HL-60 (cell line): ENCODE data around the gene LRRTM2.

Experiments used
- DNase-seq, 2 experiments: peaks; one replicate each; pipeline ENCODE4 v3.0.0-alpha.2; 2010 to 2020; ENCODE audit warnings: low read depth in 1 of 2, low spot score in 1 of 2
- H3K27ac ChIP-seq: fragments of 250-450 bp; sonication (Bioruptor Pico); replicated peaks from 2 replicates; pipeline ENCODE4 v1.5.1; 2020; ENCODE audit warnings: mild to moderate bottlenecking, moderate library complexity
- H3K27me3 ChIP-seq: fragments of 250-450 bp; sonication (Bioruptor Pico); 2 replicates; pipeline ENCODE4 v1.5.1; 2021; ENCODE audit warnings: mild to moderate bottlenecking, moderate library complexity; ENCODE audit not compliant: insufficient read depth, poor library complexity, severe bottlenecking
- H3K4me3 ChIP-seq: replicated peaks from 2 replicates; pipeline ENCODE4 v1.5.1; 2011; ENCODE audit warnings: mild to moderate bottlenecking, control low read depth, low read length; ENCODE audit not compliant: insufficient read depth
- GABPA ChIP-seq: IDR thresholded peaks from 2 replicates; pipeline ENCODE4 v1.6.1; 2012; ENCODE audit warnings: low read depth
- POLR2AphosphoS5 ChIP-seq: IDR thresholded peaks from 2 replicates; pipeline ENCODE4 v1.6.1; 2012; ENCODE audit warnings: low read depth
- SPI1 ChIP-seq: IDR thresholded peaks from 2 replicates; pipeline ENCODE4 v1.6.1; 2012; ENCODE audit warnings: low read depth, mild to moderate bottlenecking, borderline replicate concordance
- TF ChIP-seq, protein P1 (sequence below): IDR thresholded peaks from one replicate; pipeline ENCODE4 v1.5.1; 2011; ENCODE audit warnings: low read length, control low read depth, inconsistent platforms; ENCODE audit not compliant: insufficient read depth
- TF ChIP-seq, protein P2 (sequence below): IDR thresholded peaks from 2 replicates; pipeline ENCODE4 v1.6.1; 2012; ENCODE audit warnings: low read depth; ENCODE audit not compliant: insufficient replicate concordance

The LRRTM2 gene

DNA sequence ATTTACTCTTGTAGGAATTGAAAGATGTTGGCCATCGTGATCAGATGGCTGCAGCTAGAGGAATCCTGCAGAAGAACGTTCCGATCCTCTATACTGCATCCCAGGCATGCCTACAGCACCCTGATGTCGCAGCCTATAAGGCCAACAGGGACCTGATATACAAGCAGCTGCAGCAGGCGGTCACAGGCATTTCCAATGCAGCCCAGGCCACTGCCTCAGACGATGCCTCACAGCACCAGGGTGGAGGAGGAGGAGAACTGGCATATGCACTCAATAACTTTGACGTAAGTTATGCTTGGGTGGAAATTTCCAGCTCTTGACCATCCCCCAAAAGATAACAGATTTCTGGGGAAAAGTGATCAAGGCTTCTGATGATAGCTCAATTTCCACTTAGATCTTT lies 50.6 kb downstream of the LRRTM2 start:
- no peaks in the 10 kb centered on the region for H3K27me3 ChIP-seq
- H3K27ac ChIP-seq = no peak overlapping the region
- no peak overlapping the region for H3K4me3 ChIP-seq
- TF ChIP-seq, protein P1, sequence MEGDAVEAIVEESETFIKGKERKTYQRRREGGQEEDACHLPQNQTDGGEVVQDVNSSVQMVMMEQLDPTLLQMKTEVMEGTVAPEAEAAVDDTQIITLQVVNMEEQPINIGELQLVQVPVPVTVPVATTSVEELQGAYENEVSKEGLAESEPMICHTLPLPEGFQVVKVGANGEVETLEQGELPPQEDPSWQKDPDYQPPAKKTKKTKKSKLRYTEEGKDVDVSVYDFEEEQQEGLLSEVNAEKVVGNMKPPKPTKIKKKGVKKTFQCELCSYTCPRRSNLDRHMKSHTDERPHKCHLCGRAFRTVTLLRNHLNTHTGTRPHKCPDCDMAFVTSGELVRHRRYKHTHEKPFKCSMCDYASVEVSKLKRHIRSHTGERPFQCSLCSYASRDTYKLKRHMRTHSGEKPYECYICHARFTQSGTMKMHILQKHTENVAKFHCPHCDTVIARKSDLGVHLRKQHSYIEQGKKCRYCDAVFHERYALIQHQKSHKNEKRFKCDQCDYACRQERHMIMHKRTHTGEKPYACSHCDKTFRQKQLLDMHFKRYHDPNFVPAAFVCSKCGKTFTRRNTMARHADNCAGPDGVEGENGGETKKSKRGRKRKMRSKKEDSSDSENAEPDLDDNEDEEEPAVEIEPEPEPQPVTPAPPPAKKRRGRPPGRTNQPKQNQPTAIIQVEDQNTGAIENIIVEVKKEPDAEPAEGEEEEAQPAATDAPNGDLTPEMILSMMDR = no peak
- TF ChIP-seq GABPA = no peak
- no peak for TF ChIP-seq POLR2AphosphoS5
- TF ChIP-seq SPI1 = no peak
- TF ChIP-seq, protein P2, sequence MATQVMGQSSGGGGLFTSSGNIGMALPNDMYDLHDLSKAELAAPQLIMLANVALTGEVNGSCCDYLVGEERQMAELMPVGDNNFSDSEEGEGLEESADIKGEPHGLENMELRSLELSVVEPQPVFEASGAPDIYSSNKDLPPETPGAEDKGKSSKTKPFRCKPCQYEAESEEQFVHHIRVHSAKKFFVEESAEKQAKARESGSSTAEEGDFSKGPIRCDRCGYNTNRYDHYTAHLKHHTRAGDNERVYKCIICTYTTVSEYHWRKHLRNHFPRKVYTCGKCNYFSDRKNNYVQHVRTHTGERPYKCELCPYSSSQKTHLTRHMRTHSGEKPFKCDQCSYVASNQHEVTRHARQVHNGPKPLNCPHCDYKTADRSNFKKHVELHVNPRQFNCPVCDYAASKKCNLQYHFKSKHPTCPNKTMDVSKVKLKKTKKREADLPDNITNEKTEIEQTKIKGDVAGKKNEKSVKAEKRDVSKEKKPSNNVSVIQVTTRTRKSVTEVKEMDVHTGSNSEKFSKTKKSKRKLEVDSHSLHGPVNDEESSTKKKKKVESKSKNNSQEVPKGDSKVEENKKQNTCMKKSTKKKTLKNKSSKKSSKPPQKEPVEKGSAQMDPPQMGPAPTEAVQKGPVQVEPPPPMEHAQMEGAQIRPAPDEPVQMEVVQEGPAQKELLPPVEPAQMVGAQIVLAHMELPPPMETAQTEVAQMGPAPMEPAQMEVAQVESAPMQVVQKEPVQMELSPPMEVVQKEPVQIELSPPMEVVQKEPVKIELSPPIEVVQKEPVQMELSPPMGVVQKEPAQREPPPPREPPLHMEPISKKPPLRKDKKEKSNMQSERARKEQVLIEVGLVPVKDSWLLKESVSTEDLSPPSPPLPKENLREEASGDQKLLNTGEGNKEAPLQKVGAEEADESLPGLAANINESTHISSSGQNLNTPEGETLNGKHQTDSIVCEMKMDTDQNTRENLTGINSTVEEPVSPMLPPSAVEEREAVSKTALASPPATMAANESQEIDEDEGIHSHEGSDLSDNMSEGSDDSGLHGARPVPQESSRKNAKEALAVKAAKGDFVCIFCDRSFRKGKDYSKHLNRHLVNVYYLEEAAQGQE = no peak
- DNase-seq = no peak

DNA sequence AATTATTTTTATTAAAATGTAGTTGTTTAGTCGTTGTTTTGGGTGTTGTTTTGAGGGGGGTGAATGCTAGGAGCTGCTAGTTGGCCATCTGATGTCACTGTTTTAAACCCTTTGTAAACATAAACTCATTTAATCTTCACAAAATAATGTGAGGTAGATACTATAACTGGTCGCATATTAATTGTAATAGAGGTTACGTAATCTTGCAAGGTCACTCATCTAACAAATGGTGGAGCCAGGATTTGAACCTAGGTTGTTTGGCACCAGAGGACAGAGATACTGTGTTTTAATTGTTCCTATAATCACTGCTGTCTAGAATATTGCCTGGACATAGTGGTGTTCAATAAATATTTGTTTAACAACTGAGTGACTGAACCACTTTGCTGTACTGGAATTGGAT lies 54.4 kb downstream of the LRRTM2 start:
- no peak for DNase-seq
- H3K4me3 ChIP-seq = no peak overlapping the region
- H3K27me3 ChIP-seq = no peaks in the 10 kb centered on the region
- H3K27ac ChIP-seq = no peak overlapping the region
- TF ChIP-seq, protein P1 = no peak
- no peak for TF ChIP-seq GABPA
- TF ChIP-seq, protein P2 = no peak
- TF ChIP-seq POLR2AphosphoS5 = no peak

DNA sequence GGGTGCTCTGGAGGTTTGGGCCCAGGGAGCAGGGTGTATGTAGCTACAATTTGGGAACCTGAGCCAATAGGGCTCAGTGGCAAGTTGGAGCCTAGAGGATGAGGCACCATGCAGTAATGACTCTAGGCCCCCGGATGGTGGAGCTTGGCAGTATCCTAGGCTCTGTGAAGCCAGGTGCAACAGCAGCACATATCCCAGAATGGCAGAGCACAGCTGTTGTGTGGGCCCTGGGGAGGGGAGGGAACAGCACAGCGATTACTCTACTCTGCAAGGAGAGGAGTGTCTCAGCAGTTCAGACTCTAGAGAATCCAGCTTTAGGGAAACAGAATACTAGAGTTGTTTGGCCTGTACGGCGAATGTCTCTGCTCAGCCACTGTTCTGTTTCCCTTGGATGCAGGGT lies 56.1 kb downstream of the LRRTM2 start:
- TF ChIP-seq POLR2AphosphoS5 (no peak), SPI1 (no peak), GABPA (no peak)
- TF ChIP-seq, protein P2 = no peak
- TF ChIP-seq, protein P1 = no peak
- no peaks in the 10 kb centered on the region for H3K27me3 ChIP-seq
- no peak for DNase-seq

More for the DNA sequence above, 56.1 kb downstream of the LRRTM2 start:
- Histone ChIP-seq H3K4me3 (no peak overlapping the region), H3K27ac (no peak overlapping the region)
